H1 (cell line): ENCODE data around the gene DHX38. TPM values are rescaled to one million over a fixed set of nuclear protein-coding genes. Genes with fewer than 3 reads are reported as not detected.

Experiments used
- EGR1 ChIP-seq: IDR thresholded peaks from 2 replicates; pipeline ENCODE4 v1.6.1; 2011; ENCODE audit warnings: low read depth, low read length, borderline replicate concordance
- JUN ChIP-seq: IDR thresholded peaks from 2 replicates; pipeline ENCODE4 v1.6.1; 2011; ENCODE audit warnings: low read depth, mild to moderate bottlenecking, improper control_type of control experiment, low read length
- SIRT6 ChIP-seq: IDR thresholded peaks from one replicate; pipeline ENCODE4 v1.7.1; 2012; ENCODE audit warnings: low read length, inconsistent platforms
- polyA plus RNA-seq, 7 experiments: library from polyadenylated mRNA; depleted of rRNA in 3 of 7; stranded (reverse) in 5 of 7; unstranded in 2 of 7; fragments of >200 nt in 5 of 7; fragments of 200-250 nt in 2 of 7; gene quantifications; 1 replicate in 5 of 7; 2 replicates in 1 of 7; 4 replicates in 1 of 7; pipeline versions ENCODE4 v1.2.1 to v1.2.3, GENCODE V29; 2011 to 2013; ENCODE audit warnings: missing spikeins in 2 of 7, mixed read lengths in 2 of 7
- total RNA-seq: library from RNA; stranded (reverse); fragmentation: NEBNext Ultra II Directional; extraction: Animal tissue kit (Norgen Biotek cat#: 25700); gene quantifications from 2 replicates; pipeline ENCODE4 v1.2.1, GENCODE V29; 2021
- TF ChIP-seq, protein P1 (sequence below): IDR thresholded peaks from 2 replicates; pipeline ENCODE4 v1.6.1; 2011; ENCODE audit warnings: low read depth, mild to moderate bottlenecking, low read length; ENCODE audit not compliant: insufficient read depth
- TF ChIP-seq, protein P2 (sequence below): IDR thresholded peaks from 2 replicates; pipeline ENCODE4 v1.6.1; 2012; ENCODE audit warnings: low read length, inconsistent platforms

Gene DHX38
- total and polyA plus RNA-seq, 2 of the 8 experiments (the other 6 are each of a cell fraction or from before 2014, with no cell fraction given), result 27.3 to 53.5 TPM

DNA sequence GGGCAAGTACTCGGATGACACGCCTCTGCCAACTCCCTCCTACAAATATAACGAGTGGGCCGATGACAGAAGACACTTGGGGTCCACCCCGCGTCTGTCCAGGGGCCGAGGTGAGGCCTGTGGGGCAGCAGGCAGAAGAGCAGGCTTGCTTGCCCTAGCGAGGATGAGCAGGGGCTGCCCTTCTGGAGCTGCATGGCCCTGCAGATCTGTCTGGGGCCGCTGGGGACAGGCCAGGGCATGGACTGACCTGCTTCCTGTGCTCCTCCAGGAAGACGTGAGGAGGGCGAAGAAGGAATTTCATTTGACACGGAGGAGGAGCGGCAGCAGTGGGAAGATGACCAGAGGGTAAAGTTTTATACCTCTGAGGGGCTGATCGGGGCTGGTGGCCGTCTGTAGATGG, 5.3 kb downstream of the DHX38 start (continued):
- TF ChIP-seq SIRT6, result no peak
- no peak for TF ChIP-seq JUN
- TF ChIP-seq, protein P1, sequence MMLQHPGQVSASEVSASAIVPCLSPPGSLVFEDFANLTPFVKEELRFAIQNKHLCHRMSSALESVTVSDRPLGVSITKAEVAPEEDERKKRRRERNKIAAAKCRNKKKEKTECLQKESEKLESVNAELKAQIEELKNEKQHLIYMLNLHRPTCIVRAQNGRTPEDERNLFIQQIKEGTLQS, result no peak
- TF ChIP-seq, protein P2, sequence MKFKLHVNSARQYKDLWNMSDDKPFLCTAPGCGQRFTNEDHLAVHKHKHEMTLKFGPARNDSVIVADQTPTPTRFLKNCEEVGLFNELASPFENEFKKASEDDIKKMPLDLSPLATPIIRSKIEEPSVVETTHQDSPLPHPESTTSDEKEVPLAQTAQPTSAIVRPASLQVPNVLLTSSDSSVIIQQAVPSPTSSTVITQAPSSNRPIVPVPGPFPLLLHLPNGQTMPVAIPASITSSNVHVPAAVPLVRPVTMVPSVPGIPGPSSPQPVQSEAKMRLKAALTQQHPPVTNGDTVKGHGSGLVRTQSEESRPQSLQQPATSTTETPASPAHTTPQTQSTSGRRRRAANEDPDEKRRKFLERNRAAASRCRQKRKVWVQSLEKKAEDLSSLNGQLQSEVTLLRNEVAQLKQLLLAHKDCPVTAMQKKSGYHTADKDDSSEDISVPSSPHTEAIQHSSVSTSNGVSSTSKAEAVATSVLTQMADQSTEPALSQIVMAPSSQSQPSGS, result no peak
- TF ChIP-seq EGR1, result no peak
- TF ChIP-seq, all 59 proteins: peak for 0
